GM12878 (cell line): Measurements from ENCODE around the gene KRTAP22-1. TPM values are rescaled to one million over a fixed set of nuclear protein-coding genes. Genes with fewer than 3 reads are reported as not detected.

ENCODE experiments used
- ATAC-seq: fragments of 200-7000 bp; cut with Tn5 transposase; 3 replicates; pipeline ENCODE4 v1.9.1; 2020; ENCODE audit warnings: mild to moderate bottlenecking, moderate library complexity
- BruUV-seq: library from RNA; stranded (reverse); fragments of 400-500 nt; replicated peaks from 2 replicates; lab custom pipeline; 2021; lab: Mats Ljungman, UMichigan
- CTCF ChIA-PET: fragments of 300-600 bp; sonication (Branson Sonifier 250); formaldehyde crosslinking; extraction: SDS; loops from one replicate; lab custom pipeline; 2021; ENCODE audit warnings: inconsistent platforms; lab: Yijun Ruan, JAX
- POLR2A ChIA-PET: fragments of 350-600 bp; formaldehyde crosslinking; extraction: SDS; loops from one replicate; lab custom pipeline; 2021; ENCODE audit warnings: inconsistent platforms; lab: Charles Lee
- RAD21 ChIA-PET: fragments of 300-600 bp; sonication (Branson Sonifier 250); formaldehyde crosslinking; loops from one replicate; lab custom pipeline; 2023; ENCODE audit warnings: antibody characterized with exemption; ENCODE audit not compliant: unreplicated experiment; lab: Charles Lee
- SMC1A ChIA-PET: fragments of 300-600 bp; sonication (Branson Sonifier 250); formaldehyde crosslinking; loops from one replicate; lab custom pipeline; 2023; ENCODE audit not compliant: unreplicated experiment, uncharacterized antibody; lab: Charles Lee
- DNase-seq: peaks from one replicate; pipeline ENCODE4 v3.0.0-alpha.2; 2011; ENCODE audit warnings: low read depth, low spot score
- FAIRE-seq: peaks from 3 replicates; lab custom pipeline; 2011; peaks lifted over from hg19 to GRCh38; lab: Jason Lieb, UNC
- H2AFZ ChIP-seq: 2 replicates; pipeline ENCODE4 v1.6.0; 2011; ENCODE audit warnings: low read depth, low read length, control low read depth; ENCODE audit not compliant: control insufficient read depth
- H3K27ac ChIP-seq: 2 replicates; pipeline ENCODE4 v1.5.1; 2011; ENCODE audit warnings: control low read depth; ENCODE audit not compliant: control insufficient read depth, insufficient read depth
- H3K27me3 ChIP-seq, 2 experiments: replicated peaks in 1 of 2; 2 replicates each; pipeline versions ENCODE4 v1.6.0 to v1.6.1; 2011; ENCODE audit warnings: low read length in 1 of 2; ENCODE audit not compliant: control insufficient read depth in 2 of 2, insufficient read depth in 2 of 2
- H3K36me3 ChIP-seq, 2 experiments: 2 replicates each; pipeline ENCODE4 v1.5.1; 2011; ENCODE audit warnings: low read length in 1 of 2; ENCODE audit not compliant: control insufficient read depth in 2 of 2, insufficient read depth in 2 of 2
- H3K4me1 ChIP-seq: 2 replicates; pipeline ENCODE4 v1.6.1; 2011; ENCODE audit warnings: mild to moderate bottlenecking, low read length, moderate library complexity, mixed read lengths; ENCODE audit not compliant: control insufficient read depth, insufficient read depth
- H3K4me2 ChIP-seq: 2 replicates; pipeline ENCODE4 v1.6.0; 2011; ENCODE audit warnings: control low read depth; ENCODE audit not compliant: control insufficient read depth, insufficient read depth
- H3K4me3 ChIP-seq: fragments of 200-600 bp; sonication (generic); 2 replicates; pipeline ENCODE4 v1.5.1; 2016
- H3K79me2 ChIP-seq: 2 replicates; pipeline ENCODE4 v1.6.0; 2011; ENCODE audit warnings: low read length; ENCODE audit not compliant: control insufficient read depth, insufficient read depth
- H3K9ac ChIP-seq: 2 replicates; pipeline ENCODE4 v1.8.0; 2011; ENCODE audit warnings: low read length, control low read depth, mixed read lengths; ENCODE audit not compliant: control insufficient read depth, insufficient read depth
- H3K9me3 ChIP-seq: replicated peaks from 3 replicates; pipeline ENCODE4 v1.5.1; 2011; ENCODE audit warnings: mild to moderate bottlenecking, low read length; ENCODE audit not compliant: control insufficient read depth, insufficient read depth
- H4K20me1 ChIP-seq: 2 replicates; pipeline ENCODE4 v1.6.0; 2011; ENCODE audit not compliant: control insufficient read depth, insufficient read depth
- BHLHE40 ChIP-seq, 2 experiments: fragments of 450-650 bp in 1 of 2; IDR thresholded peaks; 2 replicates each; pipeline ENCODE4 v1.6.1; 2011 to 2017; ENCODE audit warnings: low read depth in 2 of 2, borderline replicate concordance in 1 of 2, improper control_type of control experiment in 1 of 2, low read length in 1 of 2, mild to moderate bottlenecking in 1 of 2
- CHD2 ChIP-seq: IDR thresholded peaks from 2 replicates; pipeline ENCODE4 v1.6.1; 2011; ENCODE audit warnings: low read depth, low read length, improper control_type of control experiment, borderline replicate concordance
- EED ChIP-seq: sonication (generic); IDR thresholded peaks from 2 replicates; pipeline ENCODE4 v1.6.1; 2016; ENCODE audit warnings: antibody characterized with exemption, low read depth
- MXI1 ChIP-seq: fragments of 150-350 bp; IDR thresholded peaks from 2 replicates; pipeline ENCODE4 v1.6.1; 2011; ENCODE audit warnings: low read depth, mild to moderate bottlenecking, inconsistent platforms, low read length, improper control_type of control experiment
- TBL1XR1 ChIP-seq: IDR thresholded peaks from 2 replicates; pipeline ENCODE4 v1.6.1; 2012; ENCODE audit warnings: low read depth, low read length, improper control_type of control experiment
- ZNF274 ChIP-seq: IDR thresholded peaks from one replicate; pipeline ENCODE4 v1.8.0; 2011; ENCODE audit not compliant: insufficient read length, insufficient read depth
- WGBS: methylation state at CpG from one replicate; pipeline ENCODE4 v1.1.6; 2016; ENCODE audit warnings: low lambda C conversion rate; ENCODE audit not compliant: insufficient replicate concordance, insufficient coverage; ENCODE audit errors: missing lambda C conversion rate; 5-methylcytosine and 5-hydroxymethylcytosine counted together
- in situ Hi-C: fragments of 300-500 bp; cut with MboI; formaldehyde crosslinking; loops from 9 replicates; pipeline ENCODE4 v1.14.3; 2018; ENCODE audit warnings: mixed read lengths
- intact Hi-C: fragments of 100-400 bp; cut with micrococcal nuclease; formaldehyde crosslinking; loops from one replicate; pipeline ENCODE4 v1.14.2; 2022; ENCODE audit not compliant: unreplicated experiment
- polyA plus RNA-seq, 11 experiments: library from polyadenylated mRNA; depleted of rRNA in 4 of 11; unstranded in 6 of 11; stranded (reverse) in 5 of 11; fragments of >200 nt; fragmentation: Nextera tagmentation in 4 of 11; fragmentation: Illumina TruSeq in 1 of 11; extraction: Ambion mirVana in 4 of 11; extraction: Trizol in 1 of 11; gene quantifications; 1 replicate in 1 of 11; 2 replicates in 10 of 11; pipeline versions ENCODE4 v1.2.1 to v1.2.3, GENCODE V29; 2011 to 2016; ENCODE audit warnings: inconsistent platforms in 2 of 11, missing spikeins in 2 of 11, low read depth in 1 of 11
- total RNA-seq, 4 experiments: library from RNA; depleted of rRNA in 3 of 4; stranded (reverse); fragments of >200 nt in 3 of 4; fragmentation: Illumina TruSeq in 1 of 4; extraction: Trizol in 1 of 4; gene quantifications; 2 replicates each; pipeline versions ENCODE4 v1.2.1 to v1.2.3, GENCODE V29; 2013 to 2021
- TF ChIP-seq, protein P1 (sequence below): IDR thresholded peaks from 2 replicates; pipeline ENCODE4 v1.6.1; 2011; ENCODE audit warnings: borderline replicate concordance, low read depth, mild to moderate bottlenecking, moderate library complexity, mixed read lengths, low read length; ENCODE audit not compliant: insufficient read depth; ENCODE audit errors: extremely low read length

KRTAP22-1 gene
- total and polyA plus RNA-seq, 10 of the 15 experiments (the other 5 are each of a cell fraction or from before 2014, with no cell fraction given), result not detected

DNA sequence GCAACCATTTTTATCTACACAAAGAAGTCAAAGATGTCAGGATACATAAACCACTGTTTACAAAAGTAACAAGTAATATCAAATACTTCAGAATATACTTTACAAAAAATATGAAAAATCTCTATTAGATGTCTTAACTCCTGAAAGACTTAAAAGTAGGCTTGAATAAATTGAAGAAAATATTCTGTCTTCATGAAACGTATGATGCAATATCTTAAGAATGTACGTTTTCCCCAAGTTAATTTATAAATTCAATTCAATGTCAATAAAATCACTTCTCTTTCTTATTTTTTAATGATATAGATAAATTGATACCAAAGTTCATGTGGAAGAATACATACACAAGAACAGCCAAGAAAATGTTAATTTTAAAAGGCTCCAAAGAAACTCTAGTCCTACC is 45.8 kb upstream of the KRTAP22-1 start:
- no peaks in the 10 kb centered on the region for H3K79me2 ChIP-seq
- TF ChIP-seq BHLHE40 (IDR thresholded peaks at IDR 0.05; ENCODE audit: borderline replicate concordance in 1 of 2, low read depth in 2 of 2, low read length in 1 of 2), result no peak
- no peak for TF ChIP-seq MXI1
- TF ChIP-seq ZNF274, result no peak
- TF ChIP-seq CHD2, result no peak
- no peak for TF ChIP-seq TBL1XR1
- TF ChIP-seq EED, result no peak
- TF ChIP-seq, protein P1, sequence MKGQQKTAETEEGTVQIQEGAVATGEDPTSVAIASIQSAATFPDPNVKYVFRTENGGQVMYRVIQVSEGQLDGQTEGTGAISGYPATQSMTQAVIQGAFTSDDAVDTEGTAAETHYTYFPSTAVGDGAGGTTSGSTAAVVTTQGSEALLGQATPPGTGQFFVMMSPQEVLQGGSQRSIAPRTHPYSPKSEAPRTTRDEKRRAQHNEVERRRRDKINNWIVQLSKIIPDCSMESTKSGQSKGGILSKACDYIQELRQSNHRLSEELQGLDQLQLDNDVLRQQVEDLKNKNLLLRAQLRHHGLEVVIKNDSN, result no peak
- no TSS peak for BruUV-seq
- DNase-seq, result no peak
- ATAC-seq, result no peak
- SMC1A ChIA-PET, result no interaction called here
- FAIRE-seq, result no peak
- H3K9me3 ChIP-seq, result no peaks in the 10 kb centered on the region
- H3K27ac ChIP-seq, result no peak overlapping the region
- H4K20me1 ChIP-seq, result no peaks in the 10 kb centered on the region
- CTCF ChIA-PET, result no interaction called here
- H3K9ac ChIP-seq, result no peak overlapping the region
- no peak overlapping the region for H3K4me2 ChIP-seq
- H3K36me3 ChIP-seq, result no peaks in the 10 kb centered on the region
- 6% methylated on average over 2 of the region's 2 CpGs for WGBS
- POLR2A ChIA-PET, result no interaction called here
- no peaks in the 10 kb centered on the region for H3K27me3 ChIP-seq
- H2AFZ ChIP-seq, result no peak overlapping the region
- in situ Hi-C loops (no loop called here), intact Hi-C loops (no loop called here)
- H3K4me1 ChIP-seq, result no peaks in the 10 kb centered on the region
- RAD21 ChIA-PET, result interaction anchor here (0.6 kb wide), 1 partner anchor 531 kb away, joined by 6 read pairs; no protein-coding TSS in a partner anchor
- H3K4me3 ChIP-seq, result no peak overlapping the region
